Lower lobe of right lung (tissue), 2 donors: ENCODE results near the gene ZNF385B. TPM values are rescaled to one million over a fixed set of nuclear protein-coding genes. Genes with fewer than 3 reads are reported as not detected.

Experiments
- ATAC-seq, 2 donors: fragments of 200-7000 bp; cut with Tn5 transposase; one replicate each; pipeline ENCODE4 v1.9.1; 2020 to 2022; ENCODE audit warnings: mild to moderate bottlenecking in 2 of 2, moderate library complexity in 2 of 2
- DNase-seq: peaks from one replicate; pipeline ENCODE4 v3.0.0-alpha.2; 2020
- H3K27ac ChIP-seq: fragments of 200-600 bp; one replicate; pipeline ENCODE4 v1.8.0; 2022
- H3K27me3 ChIP-seq: fragments of 200-600 bp; one replicate; pipeline ENCODE4 v1.8.0; 2022; ENCODE audit warnings: low read depth
- H3K36me3 ChIP-seq: fragments of 200-600 bp; one replicate; pipeline ENCODE4 v1.8.0; 2022; ENCODE audit warnings: mild to moderate bottlenecking
- H3K4me1 ChIP-seq: fragments of 200-600 bp; one replicate; pipeline ENCODE4 v1.8.0; 2022
- H3K4me3 ChIP-seq: fragments of 200-600 bp; one replicate; pipeline ENCODE4 v1.8.0; 2022; ENCODE audit warnings: mild to moderate bottlenecking
- H3K9me3 ChIP-seq: fragments of 200-600 bp; one replicate; pipeline ENCODE4 v1.8.0; 2022
- intact Hi-C: fragments of 100-400 bp; cut with DNase I; formaldehyde crosslinking; loops from one replicate; pipeline ENCODE4 v1.11.0; 2022
- total RNA-seq: library from RNA; stranded (reverse); fragmentation: NEBNext Ultra II Directional; extraction: Animal tissue kit (Norgen Biotek cat#: 25700); gene quantifications from one replicate; pipeline ENCODE4 v1.2.1, GENCODE V29; 2021
- TF ChIP-seq, protein P1 (sequence below): fragments of 200-600 bp; IDR thresholded peaks from one replicate; pipeline ENCODE4 v1.8.0; 2022; ENCODE audit warnings: antibody characterized with exemption, mild to moderate bottlenecking
- donor health status: DM: no; HTN: yes; CAD: no; lungs with severe emphysema.

Gene ZNF385B
- total RNA-seq, 1 donor from 2014 or later: 63.2 TPM

DNA sequence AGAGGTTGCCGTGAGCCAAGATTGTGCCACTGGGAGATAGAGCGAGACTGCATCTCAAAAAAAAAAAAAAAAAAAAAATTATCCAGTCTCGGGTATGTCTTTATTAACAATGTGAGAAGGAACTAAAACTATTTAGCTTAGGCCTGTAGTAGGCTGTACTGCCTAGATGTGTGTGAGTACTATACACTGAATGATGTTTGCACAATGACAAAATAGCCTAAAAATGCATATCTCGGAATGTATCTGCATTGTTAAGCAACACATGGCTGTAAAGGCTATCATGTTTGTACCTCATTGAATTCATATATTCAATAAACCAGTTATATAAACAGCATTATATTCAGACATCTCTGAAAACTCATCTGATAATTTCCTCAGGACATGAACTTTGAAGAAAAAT, 405.6 kb downstream of the ZNF385B start:
- TF ChIP-seq, protein P1, sequence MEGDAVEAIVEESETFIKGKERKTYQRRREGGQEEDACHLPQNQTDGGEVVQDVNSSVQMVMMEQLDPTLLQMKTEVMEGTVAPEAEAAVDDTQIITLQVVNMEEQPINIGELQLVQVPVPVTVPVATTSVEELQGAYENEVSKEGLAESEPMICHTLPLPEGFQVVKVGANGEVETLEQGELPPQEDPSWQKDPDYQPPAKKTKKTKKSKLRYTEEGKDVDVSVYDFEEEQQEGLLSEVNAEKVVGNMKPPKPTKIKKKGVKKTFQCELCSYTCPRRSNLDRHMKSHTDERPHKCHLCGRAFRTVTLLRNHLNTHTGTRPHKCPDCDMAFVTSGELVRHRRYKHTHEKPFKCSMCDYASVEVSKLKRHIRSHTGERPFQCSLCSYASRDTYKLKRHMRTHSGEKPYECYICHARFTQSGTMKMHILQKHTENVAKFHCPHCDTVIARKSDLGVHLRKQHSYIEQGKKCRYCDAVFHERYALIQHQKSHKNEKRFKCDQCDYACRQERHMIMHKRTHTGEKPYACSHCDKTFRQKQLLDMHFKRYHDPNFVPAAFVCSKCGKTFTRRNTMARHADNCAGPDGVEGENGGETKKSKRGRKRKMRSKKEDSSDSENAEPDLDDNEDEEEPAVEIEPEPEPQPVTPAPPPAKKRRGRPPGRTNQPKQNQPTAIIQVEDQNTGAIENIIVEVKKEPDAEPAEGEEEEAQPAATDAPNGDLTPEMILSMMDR: no peak
- Histone ChIP-seq H3K4me3 (no peak overlapping the region), H3K36me3 (no peaks in the 10 kb centered on the region), H3K27me3 (no peaks in the 10 kb centered on the region), H3K27ac (no peak overlapping the region), H3K4me1 (no peaks in the 10 kb centered on the region), H3K9me3 (no peaks in the 10 kb centered on the region)
- intact Hi-C loops: no loop called here
- no peak for DNase-seq
- no peak for ATAC-seq

DNA sequence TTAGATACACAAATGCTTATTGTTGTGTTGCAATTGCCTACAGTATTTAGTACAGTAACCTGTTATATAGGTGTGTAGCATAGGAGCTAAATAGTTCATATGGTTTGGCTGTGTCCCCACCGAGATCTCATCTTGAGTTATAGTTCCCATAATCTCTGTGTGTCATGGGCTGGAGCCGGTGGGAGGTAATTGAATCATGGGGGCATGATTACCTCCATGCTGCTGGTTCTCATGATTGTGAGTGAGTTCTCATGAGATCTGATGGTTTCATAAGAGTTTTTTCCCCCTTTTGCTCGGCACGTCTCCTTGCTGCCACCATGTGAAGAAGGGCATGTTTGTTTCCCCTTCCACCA, 406.3 kb downstream of the ZNF385B start:
- Histone ChIP-seq H3K9me3 (no peaks in the 10 kb centered on the region), H3K27ac (no peak overlapping the region), H3K27me3 (no peaks in the 10 kb centered on the region), H3K36me3 (no peaks in the 10 kb centered on the region), H3K4me3 (no peak overlapping the region), H3K4me1 (no peaks in the 10 kb centered on the region)
- DNase-seq (no peak), ATAC-seq (no peak)
- TF ChIP-seq, protein P1: no peak
- intact Hi-C loops: no loop called here

DNA sequence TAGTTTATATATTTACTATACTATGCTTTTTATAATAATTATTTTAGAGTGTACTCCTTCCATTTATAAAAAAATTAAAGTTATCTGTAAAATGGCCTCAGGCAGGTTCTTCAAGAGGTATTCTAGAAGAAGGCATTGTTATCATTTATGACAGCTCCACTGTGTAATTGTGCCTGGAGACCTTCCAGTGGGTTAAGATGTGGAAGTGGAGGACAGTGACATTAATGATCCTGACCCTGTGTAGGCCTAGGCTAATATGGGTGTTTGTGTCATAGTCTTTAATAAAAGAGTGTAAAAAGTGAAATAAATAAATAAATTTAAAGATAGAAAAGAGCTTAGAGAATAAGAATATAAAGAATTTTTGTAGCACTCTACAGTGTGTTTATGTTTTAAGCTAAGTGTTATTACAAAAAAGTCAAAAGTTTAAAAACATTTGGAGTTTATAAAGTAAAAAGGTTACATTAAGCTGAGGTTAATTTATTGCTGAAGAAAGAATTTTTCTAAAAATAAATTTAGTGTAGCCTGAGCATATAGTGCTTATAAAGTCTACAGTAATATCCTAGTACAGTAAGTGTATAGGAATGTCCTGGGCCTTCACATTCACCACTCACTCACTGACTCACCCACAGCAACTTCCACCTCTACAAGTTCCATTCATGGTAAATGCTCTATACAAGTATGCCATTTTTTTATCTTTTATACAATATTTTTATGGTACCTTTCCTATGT, 406.8 kb downstream of the ZNF385B start:
- Histone ChIP-seq H3K9me3 (no peaks in the 10 kb centered on the region), H3K27me3 (no peaks in the 10 kb centered on the region), H3K27ac (no peak overlapping the region), H3K4me3 (no peak overlapping the region), H3K4me1 (no peaks in the 10 kb centered on the region), H3K36me3 (no peaks in the 10 kb centered on the region)
- no peak for DNase-seq
- no peak for ATAC-seq
- intact Hi-C loops: no loop called here
- TF ChIP-seq, protein P1: no peak

DNA sequence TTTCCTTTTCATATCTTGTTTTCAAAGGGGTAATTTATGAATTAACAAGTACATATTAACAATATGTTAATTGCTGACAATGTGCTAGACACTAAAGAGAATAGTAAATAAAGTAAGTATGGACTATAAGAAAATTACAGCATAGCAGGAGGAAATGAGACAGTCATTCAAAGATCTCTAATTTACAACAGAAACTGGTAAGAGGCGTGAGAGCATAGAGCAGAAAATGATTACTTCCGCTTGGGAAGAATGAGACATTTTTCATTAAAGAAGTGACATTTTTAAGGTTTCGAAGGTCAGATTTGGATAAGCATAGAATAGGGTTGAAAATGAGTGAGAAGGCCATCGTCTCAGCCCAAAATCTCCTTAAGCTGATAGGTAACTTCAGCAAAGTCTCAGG, 412.4 kb downstream of the ZNF385B start:
- no peak for ATAC-seq
- H3K27me3 ChIP-seq: no peaks in the 10 kb centered on the region
- intact Hi-C loops: no loop called here
- H3K27ac ChIP-seq: no peak overlapping the region
- H3K4me3 ChIP-seq: no peak overlapping the region
- TF ChIP-seq, protein P1: no peak
- no peaks in the 10 kb centered on the region for H3K4me1 ChIP-seq
- DNase-seq: no peak
- peaks cover 9% of the 10 kb centered on the region for H3K36me3 ChIP-seq
- no peaks in the 10 kb centered on the region for H3K9me3 ChIP-seq

DNA sequence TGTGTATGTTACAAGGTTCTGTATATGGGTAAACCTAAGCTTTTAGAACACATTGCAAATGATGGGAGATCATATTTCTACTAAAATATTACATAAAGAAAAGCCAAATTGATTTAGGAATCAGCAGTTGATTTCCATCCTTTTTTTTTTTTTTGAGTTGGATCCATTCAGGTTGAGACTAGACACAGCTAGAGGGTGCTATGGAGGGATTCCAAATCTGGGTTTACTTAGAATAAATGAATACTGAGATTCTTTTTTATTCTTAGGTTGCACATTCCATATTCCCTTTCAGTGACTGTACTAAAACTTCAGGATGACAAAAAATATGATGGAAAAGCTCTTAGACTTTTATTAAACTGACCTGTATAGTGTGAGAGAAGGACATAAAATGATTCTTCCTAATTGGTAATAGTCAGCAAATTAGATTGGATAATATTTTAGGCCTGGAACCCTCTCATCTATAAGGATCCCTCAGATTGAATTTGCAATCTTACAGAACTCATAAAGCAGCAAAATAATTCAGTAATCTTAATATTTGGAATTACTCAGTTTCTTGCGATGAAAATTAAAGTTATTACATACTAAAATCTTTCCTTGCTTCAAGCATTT, 413.5 kb downstream of the ZNF385B start:
- DNase-seq (no peak), ATAC-seq (no peak)
- intact Hi-C loops: no loop called here
- Histone ChIP-seq H3K27ac (no peak overlapping the region), H3K9me3 (no peaks in the 10 kb centered on the region), H3K4me1 (no peaks in the 10 kb centered on the region), H3K36me3 (peaks cover 9% of the 10 kb centered on the region), H3K27me3 (no peaks in the 10 kb centered on the region), H3K4me3 (no peak overlapping the region)
- TF ChIP-seq, protein P1: no peak
